Endothelial cell of umbilical vein (primary cell): ENCODE measurements around the gene FBXL3.

Experiments
- EZH2 ChIP-seq: IDR thresholded peaks from 2 replicates; pipeline ENCODE4 v1.6.1; 2012; ENCODE audit warnings: borderline replicate concordance, low read depth, mild to moderate bottlenecking, moderate library complexity, low read length, inconsistent platforms; ENCODE audit not compliant: severe bottlenecking
- FOS ChIP-seq: IDR thresholded peaks from 2 replicates; pipeline ENCODE4 v1.6.1; 2011; ENCODE audit warnings: mild to moderate bottlenecking, low read length, moderate library complexity, borderline replicate concordance; ENCODE audit not compliant: insufficient read depth
- GATA2 ChIP-seq: IDR thresholded peaks from 2 replicates; pipeline ENCODE4 v1.7.0; 2011; ENCODE audit warnings: low read depth, mild to moderate bottlenecking, moderate library complexity, mixed read lengths, low read length; ENCODE audit not compliant: insufficient read length, insufficient read depth
- POLR2A ChIP-seq: IDR thresholded peaks from 2 replicates; pipeline ENCODE4 v1.6.1; 2012; ENCODE audit warnings: low read depth, mild to moderate bottlenecking, control low read depth, low read length
- POLR2AphosphoS5 ChIP-seq: IDR thresholded peaks from 2 replicates; pipeline ENCODE4 v1.6.1; 2012; ENCODE audit warnings: low read depth, mild to moderate bottlenecking, control low read depth, low read length, moderate library complexity; ENCODE audit not compliant: insufficient read depth
- TF ChIP-seq, protein P1 (sequence below), 2 donors: IDR thresholded peaks; 1 replicate in 1 of 2; 2 replicates in 1 of 2; pipeline ENCODE4 v1.5.1; 2011; ENCODE audit warnings: low read length in 2 of 2, mild to moderate bottlenecking in 2 of 2, moderate library complexity in 2 of 2, control low read depth in 1 of 2, inconsistent platforms in 1 of 2, low read depth in 1 of 2; ENCODE audit not compliant: insufficient read depth in 1 of 2; ENCODE audit errors: extremely low read depth in 1 of 2

DNA sequence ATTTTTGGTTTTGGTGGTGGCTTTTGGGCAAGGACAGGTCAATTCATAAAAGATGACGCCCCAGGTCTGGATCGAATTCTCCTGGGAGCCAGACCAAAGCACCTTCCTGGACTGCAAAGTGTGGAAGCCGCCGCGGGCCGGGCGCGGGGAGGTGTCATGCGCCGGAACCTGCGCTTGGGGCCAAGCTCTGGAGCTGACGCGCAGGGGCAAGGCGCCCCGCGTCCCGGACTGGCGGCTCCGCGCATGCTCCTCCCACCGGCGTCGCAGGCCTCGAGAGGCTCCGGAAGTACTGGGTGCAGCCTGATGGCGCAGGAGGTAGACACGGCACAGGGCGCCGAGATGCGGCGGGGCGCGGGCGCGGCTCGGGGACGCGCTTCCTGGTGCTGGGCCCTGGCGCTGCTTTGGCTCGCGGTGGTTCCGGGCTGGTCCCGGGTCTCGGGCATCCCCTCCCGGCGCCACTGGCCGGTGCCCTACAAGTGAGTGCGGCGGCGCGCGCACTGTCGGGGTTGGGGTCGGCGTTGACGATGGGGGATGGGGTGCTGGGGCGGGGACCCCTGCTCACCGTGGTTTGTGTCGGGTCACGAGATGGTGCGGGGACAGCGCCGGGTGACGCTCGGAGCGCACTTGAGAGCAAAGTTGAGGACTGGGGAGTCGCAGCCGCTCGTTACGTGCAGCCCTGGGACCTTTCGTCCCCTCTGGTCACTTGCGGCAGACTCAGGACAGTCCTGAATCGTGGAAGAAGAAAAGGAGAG is 35.0 kb downstream of the FBXL3 start, which contains the start of gene CLN5:
- no peak for TF ChIP-seq EZH2
- peak; percentile 81 for TF ChIP-seq POLR2A
- TF ChIP-seq, protein P1, sequence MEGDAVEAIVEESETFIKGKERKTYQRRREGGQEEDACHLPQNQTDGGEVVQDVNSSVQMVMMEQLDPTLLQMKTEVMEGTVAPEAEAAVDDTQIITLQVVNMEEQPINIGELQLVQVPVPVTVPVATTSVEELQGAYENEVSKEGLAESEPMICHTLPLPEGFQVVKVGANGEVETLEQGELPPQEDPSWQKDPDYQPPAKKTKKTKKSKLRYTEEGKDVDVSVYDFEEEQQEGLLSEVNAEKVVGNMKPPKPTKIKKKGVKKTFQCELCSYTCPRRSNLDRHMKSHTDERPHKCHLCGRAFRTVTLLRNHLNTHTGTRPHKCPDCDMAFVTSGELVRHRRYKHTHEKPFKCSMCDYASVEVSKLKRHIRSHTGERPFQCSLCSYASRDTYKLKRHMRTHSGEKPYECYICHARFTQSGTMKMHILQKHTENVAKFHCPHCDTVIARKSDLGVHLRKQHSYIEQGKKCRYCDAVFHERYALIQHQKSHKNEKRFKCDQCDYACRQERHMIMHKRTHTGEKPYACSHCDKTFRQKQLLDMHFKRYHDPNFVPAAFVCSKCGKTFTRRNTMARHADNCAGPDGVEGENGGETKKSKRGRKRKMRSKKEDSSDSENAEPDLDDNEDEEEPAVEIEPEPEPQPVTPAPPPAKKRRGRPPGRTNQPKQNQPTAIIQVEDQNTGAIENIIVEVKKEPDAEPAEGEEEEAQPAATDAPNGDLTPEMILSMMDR (IDR thresholded peaks at IDR 0.05; ENCODE audit: extremely low read depth in 1 of 2, insufficient read depth in 1 of 2, low read depth in 1 of 2, low read length in 2 of 2): no peak
- no peak for TF ChIP-seq FOS
- peak; percentile 95 for TF ChIP-seq POLR2AphosphoS5
- no peak for TF ChIP-seq GATA2
